GM13976 (cell line): ENCODE results near the gene SCRN2.

Source experiments
- DNase-seq: peaks from one replicate; pipeline ENCODE4 v3.0.0; 2012; ENCODE audit warnings: low spot score
- CTCF ChIP-seq: IDR thresholded peaks from 2 replicates; pipeline ENCODE4 v1.5.1; 2012; ENCODE audit warnings: borderline replicate concordance, mild to moderate bottlenecking; ENCODE audit not compliant: insufficient read depth; ENCODE audit errors: extremely low read depth, missing control alignments, control extremely low read depth
- in situ Hi-C: fragments of 300-500 bp; cut with MboI; formaldehyde crosslinking; loops from one replicate; pipeline ENCODE4 v1.12.0; 2022; ENCODE audit warnings: low sequenced_read_pairs, mixed read lengths, inconsistent platforms; ENCODE audit not compliant: unreplicated experiment

SCRN2 gene

DNA sequence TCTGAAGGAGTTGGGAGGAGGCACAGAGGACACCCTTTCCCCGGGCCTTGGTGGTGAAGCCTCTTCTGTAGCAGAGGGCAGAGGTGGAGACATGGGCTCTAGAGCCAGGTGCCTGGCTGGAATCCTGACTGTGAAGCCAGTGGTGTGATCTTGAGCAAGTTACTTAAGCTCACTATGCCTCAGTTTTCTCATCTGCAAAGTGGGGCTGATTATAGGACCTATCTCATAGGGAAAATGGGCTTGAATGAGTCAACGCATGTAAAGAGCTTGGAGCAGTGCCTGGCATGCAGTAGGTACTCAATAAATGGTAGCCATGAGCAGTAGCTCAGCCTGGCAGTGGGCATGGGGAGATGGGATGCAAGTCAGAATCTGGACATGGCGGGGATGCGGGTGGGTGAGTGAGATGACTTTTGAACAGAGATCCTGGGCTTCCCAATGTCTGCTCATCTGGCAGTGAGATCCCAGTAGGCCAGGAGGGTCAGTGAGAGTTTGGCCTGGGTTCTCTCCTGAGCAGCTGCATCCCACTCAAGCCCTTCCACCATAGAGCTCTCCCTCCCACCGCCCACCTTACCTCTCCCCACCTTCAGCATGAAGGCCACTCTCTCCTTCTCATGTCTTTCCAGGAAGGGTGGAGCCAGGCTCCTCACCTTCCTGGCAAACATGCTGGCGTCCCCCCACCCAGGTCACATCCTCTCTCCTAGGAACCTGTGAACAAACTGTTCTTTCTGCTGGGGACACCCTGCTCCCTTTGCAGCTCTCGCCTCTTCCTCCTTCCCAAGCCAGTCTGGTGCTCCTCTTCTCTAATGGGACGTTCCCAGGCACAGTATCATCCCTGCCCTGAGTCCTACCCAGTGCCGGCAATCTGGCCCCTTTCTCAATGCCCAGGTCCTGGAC, 41.9 kb upstream of the SCRN2 start:
- no peak for TF ChIP-seq CTCF
- no peak for DNase-seq
- in situ Hi-C loops = no loop called here

DNA sequence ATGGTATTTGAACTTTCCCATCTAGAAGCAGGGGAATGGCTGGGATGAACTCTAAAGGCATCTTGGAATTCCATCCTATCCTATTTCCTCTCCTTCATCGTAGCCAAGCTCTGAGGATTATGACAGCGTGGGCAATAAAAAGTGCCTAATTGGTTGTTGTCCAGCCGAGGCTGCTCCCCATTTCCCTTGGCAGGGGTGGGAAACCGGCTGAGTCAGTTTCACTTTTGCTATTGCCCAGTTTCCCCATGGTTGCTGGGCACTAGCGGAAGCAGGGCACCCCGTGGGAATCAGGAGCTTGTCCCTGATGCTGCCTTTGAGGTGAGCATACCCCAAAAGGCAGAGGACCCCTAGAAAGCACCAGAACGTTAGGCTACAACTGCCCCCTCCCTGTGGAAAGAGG, 41.2 kb upstream of the SCRN2 start:
- in situ Hi-C loops = no loop called here
- TF ChIP-seq CTCF = no peak
- DNase-seq = no peak

GRCh38 chr17:47879776-47880454, 38.8 kb upstream of the SCRN2 start:
- in situ Hi-C loops = no loop called here
- no peak for DNase-seq
- TF ChIP-seq CTCF = no peak

DNA sequence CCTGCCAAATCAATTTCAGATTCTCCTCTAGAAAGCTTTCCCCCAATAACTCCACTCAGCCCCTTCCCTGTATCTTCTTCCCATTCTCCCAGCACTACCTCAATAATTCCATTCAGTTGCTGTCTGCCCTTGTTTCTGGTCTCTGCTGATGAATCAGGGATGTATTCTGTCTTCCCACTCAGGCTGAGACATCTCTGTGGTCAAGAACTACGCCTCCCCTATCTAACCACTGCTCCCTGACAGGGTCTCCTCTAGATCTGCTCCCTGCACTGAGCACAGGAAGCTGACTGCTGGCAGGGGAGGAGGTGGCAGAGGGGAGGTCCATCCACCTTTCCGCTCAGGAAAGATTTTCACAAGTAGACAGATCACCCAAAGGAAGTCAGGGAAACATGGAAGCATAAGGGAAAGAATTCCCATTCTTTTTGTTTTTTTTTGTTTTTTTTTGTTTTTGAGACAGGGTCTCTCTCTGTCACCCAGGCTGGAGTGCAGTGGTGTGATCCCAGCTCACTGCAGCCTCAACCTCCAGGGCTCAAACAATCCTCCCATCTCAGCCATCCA, 38.0 kb upstream of the SCRN2 start:
- TF ChIP-seq CTCF = no peak
- in situ Hi-C loops = no loop called here
- no peak for DNase-seq

GRCh38 chr17:47878203-47879027, 37.3 kb upstream of the SCRN2 start:
- in situ Hi-C loops = no loop called here
- DNase-seq = no peak
- TF ChIP-seq CTCF = no peak

DNA sequence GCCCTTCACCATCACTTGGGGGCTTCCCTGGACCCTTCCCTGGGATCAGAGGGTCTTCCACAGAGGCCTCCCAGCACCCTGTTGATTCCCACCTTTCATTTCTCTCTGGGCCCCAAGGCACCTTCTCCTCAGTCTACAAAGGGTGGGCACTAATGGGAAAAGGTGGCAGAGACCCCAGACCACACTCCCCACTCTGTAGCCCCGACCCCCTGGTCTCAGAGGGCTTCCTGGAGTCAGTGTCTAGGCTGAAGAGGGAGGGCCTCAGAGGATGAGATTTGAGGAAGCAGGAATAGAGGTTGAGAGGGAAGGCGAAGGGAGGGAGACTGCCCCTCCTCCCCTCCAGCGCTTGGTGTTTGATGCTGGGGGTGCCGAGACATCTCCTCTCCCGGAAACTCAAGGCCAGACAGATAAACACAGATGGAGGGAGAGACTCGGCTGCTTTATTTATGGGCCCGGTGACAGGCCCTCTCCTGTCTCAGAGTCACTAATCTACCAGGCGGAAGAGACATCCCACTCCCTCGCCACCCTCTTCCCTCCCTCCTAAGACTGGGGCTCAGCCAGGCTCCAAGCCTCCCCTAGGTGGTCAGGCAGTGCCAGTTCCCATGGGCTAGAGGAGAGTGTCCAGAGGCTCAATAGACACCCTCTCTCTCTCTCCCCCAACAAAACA, 36.4 kb upstream of the SCRN2 start:
- in situ Hi-C loops = no loop called here
- no peak for TF ChIP-seq CTCF

More for the DNA sequence above, 36.4 kb upstream of the SCRN2 start:
- DNase-seq = no peak
